GM19099 (cell line): Measurements from ENCODE around the gene MBD6.

Experiments
- POLR2A ChIP-seq: IDR thresholded peaks from 3 replicates; pipeline ENCODE4 v1.6.1; 2011; ENCODE audit warnings: low read depth; ENCODE audit not compliant: insufficient read length; ENCODE audit errors: extremely low read depth

Gene MBD6

GRCh38 chr12:57511161-57511560, 11.5 kb upstream of the MBD6 start:
- no peak for TF ChIP-seq POLR2A

DNA sequence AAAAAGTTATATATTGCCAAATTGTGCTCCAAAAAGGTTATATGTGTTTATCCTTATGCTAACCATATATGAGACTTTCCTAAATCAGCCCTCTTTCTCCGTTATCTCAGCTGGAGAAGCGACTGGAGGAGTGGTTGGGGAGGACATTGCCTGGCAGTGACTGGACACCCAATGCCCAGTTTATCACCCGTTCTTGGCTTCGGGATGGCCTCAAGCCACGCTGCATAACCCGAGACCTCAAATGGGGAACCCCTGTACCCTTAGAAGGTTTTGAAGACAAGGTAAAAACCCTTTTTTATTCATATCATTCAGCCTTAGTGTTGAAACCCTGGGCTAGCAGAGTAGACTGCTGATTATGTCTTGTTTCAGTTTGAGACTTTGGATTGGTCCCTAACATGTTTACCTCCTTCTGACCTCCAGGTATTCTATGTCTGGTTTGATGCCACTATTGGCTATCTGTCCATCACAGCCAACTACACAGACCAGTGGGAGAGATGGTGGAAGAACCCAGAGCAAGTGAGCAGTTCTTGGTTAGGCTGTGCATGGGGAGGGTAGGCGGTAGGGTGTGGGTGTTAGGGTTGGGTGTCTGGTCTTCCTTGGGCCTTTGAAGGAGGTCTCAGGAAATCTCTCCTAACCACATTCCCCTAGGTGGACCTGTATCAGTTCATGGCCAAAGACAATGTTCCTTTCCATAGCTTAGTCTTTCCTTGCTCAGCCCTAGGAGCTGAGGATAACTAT, 10.9 kb upstream of the MBD6 start:
- TF ChIP-seq POLR2A, result no peak

DNA sequence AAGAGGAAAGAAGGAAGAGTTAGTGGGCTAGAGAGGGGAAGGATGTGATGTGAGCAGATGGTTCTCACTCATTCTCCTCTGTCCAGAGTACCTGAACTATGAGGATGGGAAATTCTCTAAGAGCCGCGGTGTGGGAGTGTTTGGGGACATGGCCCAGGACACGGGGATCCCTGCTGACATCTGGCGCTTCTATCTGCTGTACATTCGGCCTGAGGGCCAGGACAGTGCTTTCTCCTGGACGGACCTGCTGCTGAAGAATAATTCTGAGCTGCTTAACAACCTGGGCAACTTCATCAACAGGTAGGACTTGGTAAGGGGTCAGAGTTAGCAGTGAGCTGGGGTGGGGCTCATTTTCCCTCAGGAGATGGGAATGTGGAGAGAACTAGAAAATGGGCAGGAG, 10.0 kb upstream of the MBD6 start:
- peak; percentile 18 for TF ChIP-seq POLR2A

DNA sequence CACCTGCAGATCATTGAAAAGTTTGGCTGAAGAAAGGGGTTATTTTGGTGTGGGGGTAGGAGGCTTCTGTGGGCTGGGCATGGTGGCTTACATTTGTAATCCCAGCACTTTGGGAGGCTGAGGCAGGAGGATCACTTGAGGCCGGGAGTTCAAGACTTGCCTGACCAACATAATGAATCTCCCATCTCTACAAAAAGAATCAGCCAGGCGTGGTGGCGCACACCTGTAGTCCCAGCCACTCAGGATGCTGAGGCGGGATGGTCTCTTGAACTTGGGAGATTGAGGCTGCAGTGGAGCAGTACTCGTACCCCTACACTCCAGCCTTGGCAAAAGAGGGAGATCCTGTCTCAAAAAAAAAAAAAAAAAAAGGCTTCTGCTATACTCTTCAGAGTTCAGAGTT, 9.4 kb upstream of the MBD6 start:
- no peak for TF ChIP-seq POLR2A

GRCh38 chr12:57514720-57515407, 7.8 kb upstream of the MBD6 start:
- TF ChIP-seq POLR2A, result peak; percentile 7

DNA sequence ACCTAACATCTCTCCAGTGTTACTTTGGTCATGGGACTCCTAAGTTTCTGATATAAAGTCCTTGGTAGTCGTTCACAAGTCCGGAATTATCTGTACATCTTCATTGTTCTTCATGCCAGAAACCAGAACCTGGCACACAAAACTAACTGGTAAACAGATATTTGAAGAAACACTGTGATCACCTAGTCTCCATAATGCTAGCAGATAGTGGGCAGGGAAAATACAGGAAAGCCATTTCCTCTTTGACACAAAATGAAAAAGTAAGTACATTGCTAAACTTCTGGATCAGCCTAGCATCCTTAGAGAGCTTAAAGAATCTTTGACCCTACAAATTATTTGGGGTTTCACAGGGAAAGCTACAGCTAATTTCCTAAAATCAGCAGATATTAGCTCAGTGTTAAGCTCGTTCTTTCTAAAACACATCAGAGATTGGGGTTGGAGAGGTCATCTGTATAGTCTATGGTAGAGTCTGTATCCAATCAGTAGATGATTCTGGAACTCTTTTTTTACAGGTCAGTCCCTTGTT, 7.2 kb upstream of the MBD6 start:
- no peak for TF ChIP-seq POLR2A

- no peak for TF ChIP-seq POLR2A
Measured at GRCh38 chr12:57515934-57516541, 6.6 kb upstream of the MBD6 start.

DNA sequence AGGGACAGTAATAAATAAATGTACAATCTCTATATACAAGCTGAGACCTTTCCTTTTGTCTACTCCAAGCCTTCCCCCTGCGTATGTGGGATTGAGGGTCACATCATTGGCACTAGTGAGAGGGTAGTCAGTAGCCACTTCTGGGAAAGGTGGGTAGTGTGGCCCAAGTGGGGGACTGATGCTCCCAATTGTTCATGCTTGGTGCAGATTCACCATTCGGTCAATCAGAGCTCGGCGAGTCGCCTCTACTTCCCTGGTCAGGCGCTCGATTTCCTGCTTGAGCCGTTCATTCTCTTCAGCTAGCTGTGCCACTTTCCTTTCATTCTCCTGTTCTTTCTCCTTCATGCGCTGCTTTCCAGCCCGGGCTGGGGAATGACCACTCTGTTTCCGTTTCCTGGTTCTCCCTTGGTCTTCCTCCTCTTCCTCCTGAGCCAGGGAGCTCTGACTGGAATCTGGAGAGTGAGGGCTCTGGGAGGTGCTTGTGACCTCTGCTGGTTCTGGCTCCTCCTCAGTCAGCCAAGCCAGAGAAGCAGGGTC, 5.9 kb upstream of the MBD6 start:
- TF ChIP-seq POLR2A, result no peak

DNA sequence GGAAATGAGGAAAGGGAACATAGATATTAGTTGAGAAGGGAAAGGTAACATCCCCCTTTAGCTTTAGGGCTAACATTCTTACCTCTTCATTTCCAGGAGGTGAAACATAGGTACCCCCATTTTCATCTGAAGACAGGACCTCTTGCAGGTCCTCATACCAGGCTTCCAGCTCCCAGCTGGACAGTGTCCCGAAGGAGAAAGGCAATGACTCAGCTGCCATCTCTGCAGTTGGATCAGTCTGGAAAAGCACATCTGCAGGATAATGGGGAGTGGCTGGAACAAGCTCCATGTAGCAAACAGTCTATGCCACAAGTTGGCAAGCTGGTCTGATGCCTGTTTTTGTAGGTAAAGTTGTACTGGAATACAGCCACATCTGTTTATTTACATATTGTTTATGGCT, 5.4 kb upstream of the MBD6 start:
- no peak for TF ChIP-seq POLR2A

- no peak for TF ChIP-seq POLR2A
Measured at GRCh38 chr12:57518176-57518919, 4.3 kb upstream of the MBD6 start.

DNA sequence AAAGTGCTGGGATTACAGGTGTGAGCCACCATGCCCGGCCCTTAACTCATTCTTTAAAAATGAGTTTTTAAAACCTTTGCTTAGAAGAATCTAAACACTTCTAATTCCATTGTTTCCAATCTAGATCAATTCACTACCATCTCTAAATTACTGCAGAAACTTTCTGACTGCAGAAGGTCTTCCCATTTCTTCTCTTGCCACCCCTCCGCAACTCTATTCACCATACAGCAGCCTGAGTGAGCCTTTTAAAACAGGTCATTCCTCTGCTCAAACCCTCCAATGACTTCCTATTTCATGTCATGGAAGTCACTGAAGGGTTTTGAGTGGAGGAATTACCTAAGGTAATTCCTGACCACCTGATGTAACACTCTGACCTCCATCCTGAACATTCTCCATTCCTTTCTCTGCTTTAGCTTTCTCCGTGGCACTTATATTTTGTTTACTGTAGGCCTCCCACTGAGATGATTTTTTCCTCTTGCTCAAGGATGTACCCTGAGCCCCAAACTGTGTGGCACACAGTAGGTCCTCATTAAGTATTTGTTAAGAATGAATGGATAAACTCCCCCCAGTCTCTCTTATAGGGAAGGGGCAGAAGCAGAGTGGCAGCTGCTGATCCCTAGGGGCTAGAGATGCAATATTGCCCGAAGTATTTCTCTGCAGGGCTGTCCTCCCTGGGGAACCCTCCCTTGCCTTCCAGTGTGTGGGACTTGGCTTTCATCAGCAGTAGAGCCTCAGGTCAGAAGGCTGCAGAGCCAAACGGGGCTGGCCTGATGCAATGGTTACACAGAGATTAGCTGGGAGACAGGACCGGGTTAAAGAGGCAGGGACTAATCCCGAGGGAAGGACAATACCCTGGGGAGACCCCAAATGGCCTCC, 3.5 kb upstream of the MBD6 start:
- no peak for TF ChIP-seq POLR2A

- TF ChIP-seq POLR2A, result no peak
Measured at GRCh38 chr12:57519796-57520052, 2.9 kb upstream of the MBD6 start.

- TF ChIP-seq POLR2A, result peak; percentile 99
Measured at GRCh38 chr12:57520053-57520818, 2.4 kb upstream of the MBD6 start, which contains the start of gene DDIT3. Gene DDIT3 (minus strand): TSS chr12:57520514. CDS start chr12:57517406, 3,108 bp downstream.
